RWPE2 (cell line): ENCODE measurements around the gene EXOC7.

Source experiments
- ATAC-seq: fragments of 200-7000 bp; cut with Tn5 transposase; 3 replicates; pipeline ENCODE4 v1.9.1; 2021; ENCODE audit warnings: low read depth
- DNase-seq: peaks from one replicate; pipeline ENCODE4 v3.0.0-alpha.2; 2020; ENCODE audit warnings: low spot score
- H3K27ac ChIP-seq: fragments of 450-650 bp; 2 replicates; pipeline ENCODE4 v1.5.1; 2017; ENCODE audit warnings: mild to moderate bottlenecking; ENCODE audit not compliant: poor library complexity, severe bottlenecking
- H3K27me3 ChIP-seq: fragments of 250-450 bp; sonication (Bioruptor Pico); 2 replicates; pipeline ENCODE4 v1.5.1; 2021; ENCODE audit warnings: mild to moderate bottlenecking, moderate library complexity; ENCODE audit not compliant: insufficient read depth, poor library complexity, severe bottlenecking
- H3K36me3 ChIP-seq: fragments of 250-450 bp; sonication (Bioruptor Pico); 2 replicates; pipeline ENCODE4 v1.5.1; 2020; ENCODE audit warnings: low read depth, mild to moderate bottlenecking, moderate library complexity
- H3K4me1 ChIP-seq: fragments of 250-450 bp; sonication (Bioruptor Pico); 2 replicates; pipeline ENCODE4 v1.5.1; 2021; ENCODE audit warnings: mild to moderate bottlenecking, moderate library complexity; ENCODE audit not compliant: insufficient read depth, poor library complexity, severe bottlenecking
- H3K4me3 ChIP-seq: fragments of 250-450 bp; sonication (Bioruptor Pico); 2 replicates; pipeline ENCODE4 v1.5.1; 2021; ENCODE audit warnings: mild to moderate bottlenecking, moderate library complexity; ENCODE audit not compliant: severe bottlenecking
- H3K9me3 ChIP-seq: fragments of 250-450 bp; sonication (Bioruptor Pico); 2 replicates; pipeline ENCODE4 v1.5.1; 2021; ENCODE audit warnings: mild to moderate bottlenecking, moderate library complexity; ENCODE audit not compliant: severe bottlenecking
- CTCF ChIP-seq: fragments of 450-650 bp; IDR thresholded peaks from one replicate; pipeline ENCODE4 v1.5.1; 2017; ENCODE audit warnings: mild to moderate bottlenecking, moderate library complexity; ENCODE audit not compliant: poor library complexity, severe bottlenecking

EXOC7 gene

GRCh38 chr17:76104896-76105231, 1.3 kb upstream of the EXOC7 start:
- no peak for TF ChIP-seq CTCF
- no peak for ATAC-seq
- H3K4me3 ChIP-seq: no peak overlapping the region

GRCh38 chr17:76104140-76104895, 731 bp upstream of the EXOC7 start:
- DNase-seq (no peak), ATAC-seq (no peak)
- Histone ChIP-seq H3K9me3 (no peaks in the 10 kb centered on the region), H3K27me3 (no peaks in the 10 kb centered on the region), H3K4me3 (peak overlapping the region; percentile 73), H3K36me3 (peaks cover 30% of the 10 kb centered on the region), H3K27ac (peak overlapping the region; percentile 24), H3K4me1 (peaks cover 6% of the 10 kb centered on the region)
- no peak for TF ChIP-seq CTCF

More at GRCh38 chr17:76104896-76105231, 1.3 kb upstream of the EXOC7 start:
- Histone ChIP-seq H3K36me3 (peaks cover 24% of the 10 kb centered on the region), H3K4me1 (peaks cover 6% of the 10 kb centered on the region), H3K9me3 (no peaks in the 10 kb centered on the region), H3K27ac (no peak overlapping the region), H3K27me3 (no peaks in the 10 kb centered on the region)
- DNase-seq: no peak

GRCh38 chr17:76102944-76103273, 678 bp downstream of the EXOC7 start:
- no peaks in the 10 kb centered on the region for H3K27me3 ChIP-seq
- no peak for TF ChIP-seq CTCF
- peaks cover 6% of the 10 kb centered on the region for H3K4me1 ChIP-seq
- peak overlapping the region; percentile 73 for H3K4me3 ChIP-seq
- ATAC-seq (peak; percentile 11), DNase-seq (no peak)
- H3K9me3 ChIP-seq: no peaks in the 10 kb centered on the region
- peak overlapping the region; percentile 24 for H3K27ac ChIP-seq
- H3K36me3 ChIP-seq: peaks cover 44% of the 10 kb centered on the region

GRCh38 chr17:76097716-76098295, 5.8 kb downstream of the EXOC7 start:
- no peaks in the 10 kb centered on the region for H3K27me3 ChIP-seq
- H3K36me3 ChIP-seq: peaks cover 84% of the 10 kb centered on the region
- no peak overlapping the region for H3K4me3 ChIP-seq
- no peaks in the 10 kb centered on the region for H3K9me3 ChIP-seq
- H3K4me1 ChIP-seq: peaks cover 3% of the 10 kb centered on the region
- no peak for ATAC-seq
- no peak for DNase-seq
- no peak for TF ChIP-seq CTCF
- H3K27ac ChIP-seq: no peak overlapping the region

GRCh38 chr17:76095943-76096342, 7.6 kb downstream of the EXOC7 start:
- TF ChIP-seq CTCF: no peak
- peaks cover 73% of the 10 kb centered on the region for H3K36me3 ChIP-seq
- no peak overlapping the region for H3K4me3 ChIP-seq
- no peak overlapping the region for H3K27ac ChIP-seq
- H3K4me1 ChIP-seq: no peaks in the 10 kb centered on the region
- no peak for ATAC-seq
- no peaks in the 10 kb centered on the region for H3K27me3 ChIP-seq
- H3K9me3 ChIP-seq: no peaks in the 10 kb centered on the region
- DNase-seq: no peak
